ENCODE measurements around the gene ITPKA.

DNA sequence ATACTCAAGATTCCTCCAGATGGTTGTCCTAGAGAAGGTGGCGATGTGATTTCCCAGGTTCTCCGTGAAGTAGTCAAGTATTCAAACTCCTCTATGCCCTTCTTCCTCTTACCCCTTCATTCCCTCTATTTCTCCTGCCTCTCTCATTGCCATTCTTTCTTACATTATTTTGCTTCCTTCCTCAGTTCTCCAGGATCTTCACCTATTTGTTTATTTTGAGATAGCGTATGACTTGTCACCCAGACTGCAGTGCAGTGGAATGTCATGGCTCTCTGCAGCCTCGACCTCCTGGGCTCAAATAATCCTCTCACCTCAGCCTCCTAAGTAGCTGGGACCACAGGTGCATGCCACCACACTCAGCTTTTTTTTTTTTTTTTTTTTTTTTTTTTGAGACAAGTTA lies 1.8 kb upstream of the ITPKA start:
- TF ChIP-seq, protein P1, sequence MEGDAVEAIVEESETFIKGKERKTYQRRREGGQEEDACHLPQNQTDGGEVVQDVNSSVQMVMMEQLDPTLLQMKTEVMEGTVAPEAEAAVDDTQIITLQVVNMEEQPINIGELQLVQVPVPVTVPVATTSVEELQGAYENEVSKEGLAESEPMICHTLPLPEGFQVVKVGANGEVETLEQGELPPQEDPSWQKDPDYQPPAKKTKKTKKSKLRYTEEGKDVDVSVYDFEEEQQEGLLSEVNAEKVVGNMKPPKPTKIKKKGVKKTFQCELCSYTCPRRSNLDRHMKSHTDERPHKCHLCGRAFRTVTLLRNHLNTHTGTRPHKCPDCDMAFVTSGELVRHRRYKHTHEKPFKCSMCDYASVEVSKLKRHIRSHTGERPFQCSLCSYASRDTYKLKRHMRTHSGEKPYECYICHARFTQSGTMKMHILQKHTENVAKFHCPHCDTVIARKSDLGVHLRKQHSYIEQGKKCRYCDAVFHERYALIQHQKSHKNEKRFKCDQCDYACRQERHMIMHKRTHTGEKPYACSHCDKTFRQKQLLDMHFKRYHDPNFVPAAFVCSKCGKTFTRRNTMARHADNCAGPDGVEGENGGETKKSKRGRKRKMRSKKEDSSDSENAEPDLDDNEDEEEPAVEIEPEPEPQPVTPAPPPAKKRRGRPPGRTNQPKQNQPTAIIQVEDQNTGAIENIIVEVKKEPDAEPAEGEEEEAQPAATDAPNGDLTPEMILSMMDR (IDR thresholded peaks at IDR 0.05) = no peak
- TF ChIP-seq EZH2 (IDR thresholded peaks at IDR 0.05; ENCODE audit: borderline replicate concordance, insufficient read depth, low read depth, low read length, poor library complexity, severe bottlenecking) = no peak

All from B cell (primary cell).